AG04449 (cell line): Measurements from ENCODE around the gene GLIPR1.
"Not testable (repeated sequence)": the region's sequence is repeated elsewhere in the genome, so short reads cannot be mapped to it uniquely, and the experiment has no call there.

Experiments used
- CTCF ChIA-PET: fragments of 350-600 bp; formaldehyde crosslinking; extraction: SDS; loops from one replicate; lab custom pipeline; 2021; ENCODE audit warnings: antibody characterized with exemption; lab: Yijun Ruan, JAX
- POLR2A ChIA-PET: fragments of 400-600, 350-600 bp; formaldehyde crosslinking; extraction: SDS; loops from one replicate; lab custom pipeline; 2020; ENCODE audit warnings: antibody characterized with exemption, inconsistent platforms; lab: Yijun Ruan, JAX
- DNase-seq: peaks from one replicate; pipeline ENCODE4 v3.0.0-alpha.2; 2010; ENCODE audit warnings: low read depth, low spot score
- H3K4me3 ChIP-seq: 2 replicates; pipeline ENCODE4 v1.5.1; 2011; ENCODE audit warnings: low read depth, mild to moderate bottlenecking, control low read depth, low read length
- CTCF ChIP-seq: IDR thresholded peaks from one replicate; pipeline ENCODE4 v1.5.1; 2011; ENCODE audit warnings: mild to moderate bottlenecking, moderate library complexity, low read length, control low read depth, inconsistent platforms; ENCODE audit not compliant: insufficient read depth; ENCODE audit errors: missing control alignments

Gene GLIPR1

GRCh38 chr12:75480469-75480949, at the start of gene GLIPR1:
GLIPR1 (plus strand) TSS chr12:75480755; CDS start chr12:75480881, 126 bp downstream.
- peak within 1 kb of the TSS; percentile 56 for H3K4me3 ChIP-seq
- peak; percentile 98 for DNase-seq

GRCh38 chr12:75432924-75433323, 47.6 kb upstream of the GLIPR1 start:
- POLR2A ChIA-PET = no interaction called here

More at GRCh38 chr12:75480469-75480949, at the start of gene GLIPR1:
- TF ChIP-seq CTCF = no peak
- ChIA-PET CTCF (interaction anchor here (1.0 to 14.9 kb wide), 5 partner anchors 8 to 147 kb away, joined by 3 to 145 read pairs (median 81); partner anchors contain the start of genes CAPS2, GLIPR1L1 and GLIPR1L2), POLR2A (interaction anchor here (0.8 to 2.1 kb wide), 6 partner anchors 31 to 550 kb away, joined by 3 to 11 read pairs (median 8); partner anchors contain the start of genes CAPS2, GLIPR1L1, GLIPR1L2 and KRR1)

GRCh38 chr12:75437564-75437963, 43.0 kb upstream of the GLIPR1 start:
- no peak for DNase-seq
- TF ChIP-seq CTCF = no peak
- ChIA-PET POLR2A (no interaction called here), CTCF (interaction anchor here (0.8 to 1.7 kb wide), 9 partner anchors 8 to 68 kb away, joined by 3 to 4 read pairs (median 4); no protein-coding TSS in a partner anchor)
- H3K4me3 ChIP-seq = no peak overlapping the region

More at GRCh38 chr12:75432924-75433323, 47.6 kb upstream of the GLIPR1 start:
- DNase-seq = no peak
- no peak for TF ChIP-seq CTCF
- CTCF ChIA-PET = interaction anchor here (1.1 to 1.2 kb wide), 2 partner anchors 9 to 10 kb away, joined by 3 to 4 read pairs; no protein-coding TSS in a partner anchor
- H3K4me3 ChIP-seq = no peak overlapping the region

- DNase-seq = no peak
- TF ChIP-seq CTCF = no peak
- no peak overlapping the region for H3K4me3 ChIP-seq
- ChIA-PET CTCF (interaction anchor here (1.0 to 1.7 kb wide), 5 partner anchors 9 to 51 kb away, joined by 4 read pairs; no protein-coding TSS in a partner anchor), POLR2A (no interaction called here)
Measured at GRCh38 chr12:75438059-75438754, 42.3 kb upstream of the GLIPR1 start.

GRCh38 chr12:75439048-75439447, 41.5 kb upstream of the GLIPR1 start:
- no peak overlapping the region for H3K4me3 ChIP-seq
- ChIA-PET CTCF (interaction anchor here (1.7 kb wide), 1 partner anchor 10 kb away, joined by 4 read pairs; no protein-coding TSS in a partner anchor), POLR2A (no interaction called here)
- TF ChIP-seq CTCF = no peak
- no peak for DNase-seq

GRCh38 chr12:75439930-75440329, 40.6 kb upstream of the GLIPR1 start:
- H3K4me3 ChIP-seq = no peak overlapping the region
- no peak for DNase-seq
- ChIA-PET POLR2A (interaction anchor here (0.7 kb wide), 1 partner anchor 40 kb away, joined by 3 read pairs; no protein-coding TSS in a partner anchor), CTCF (no interaction called here)
- TF ChIP-seq CTCF = no peak

- CTCF ChIA-PET = interaction anchor here (0.9 to 1.6 kb wide), 4 partner anchors 9 to 63 kb away, joined by 3 to 4 read pairs (median 3); no protein-coding TSS in a partner anchor
- POLR2A ChIA-PET, H3K4me3 ChIP-seq, DNase-seq: not testable (repeated sequence)
Measured at GRCh38 chr12:75441687-75442449, 38.7 kb upstream of the GLIPR1 start.

- H3K4me3 ChIP-seq, DNase-seq, POLR2A ChIA-PET: not testable (repeated sequence)
- CTCF ChIA-PET = interaction anchor here (0.9 to 1.6 kb wide), 4 partner anchors 10 to 62 kb away, joined by 3 to 4 read pairs (median 3); no protein-coding TSS in a partner anchor
Measured at GRCh38 chr12:75442454-75442853, 38.1 kb upstream of the GLIPR1 start.
